HepG2 (cell line): ENCODE measurements around the gene ST3GAL2. TPM values are rescaled to one million over a fixed set of nuclear protein-coding genes. Genes with fewer than 3 reads are reported as not detected.

Source experiments
- ATAC-seq: fragments of 200-7000 bp; cut with Tn5 transposase; 3 replicates; pipeline ENCODE4 v1.9.1; 2020; ENCODE audit warnings: mild to moderate bottlenecking, moderate library complexity
- BruUV-seq: library from RNA; stranded (reverse); fragments of 400-500 nt; replicated peaks from 2 replicates; lab custom pipeline; 2021; lab: Mats Ljungman, UMichigan
- CTCF ChIA-PET: fragments of 300-600 bp; formaldehyde crosslinking; extraction: SDS; loops from one replicate; lab custom pipeline; 2021; ENCODE audit warnings: low total read pairs, inconsistent platforms, low intra/inter-chr PET ratio; lab: Yijun Ruan, JAX
- POLR2A ChIA-PET: fragments of 350-600 bp; sonication (Branson Sonifier 250); formaldehyde crosslinking; loops from one replicate; lab custom pipeline; 2020; ENCODE audit warnings: antibody characterized with exemption, inconsistent platforms; lab: Yijun Ruan, JAX
- DNase-seq: peaks from one replicate; pipeline ENCODE4 v3.0.0-alpha.2; 2015; ENCODE audit warnings: low spot score
- FAIRE-seq: peaks from 3 replicates; lab custom pipeline; 2011; peaks lifted over from hg19 to GRCh38; lab: Jason Lieb, UNC
- H2AFZ ChIP-seq: one replicate; pipeline ENCODE4 v1.6.1; 2011; ENCODE audit warnings: low read length, inconsistent platforms
- H3K27ac ChIP-seq: fragments of 300-600 bp; 3 replicates; pipeline ENCODE4 v1.8.0; 2011; ENCODE audit warnings: mixed run types, mild to moderate bottlenecking, mixed read lengths, low read length, inconsistent platforms; ENCODE audit not compliant: insufficient read depth; ENCODE audit errors: extremely low read length
- H3K27me3 ChIP-seq, 2 experiments: fragments of 200-600 bp in 1 of 2; 2 replicates in 1 of 2; 3 replicates in 1 of 2; pipeline versions ENCODE4 v1.6.0 to v1.8.0; 2011; ENCODE audit warnings: low read length in 2 of 2, mild to moderate bottlenecking in 2 of 2, moderate library complexity in 2 of 2, inconsistent platforms in 1 of 2; ENCODE audit not compliant: insufficient read depth in 2 of 2, control insufficient read depth in 1 of 2
- H3K36me3 ChIP-seq, 2 experiments: fragments of 200-600 bp in 1 of 2; replicated peaks in 1 of 2; 2 replicates in 1 of 2; 3 replicates in 1 of 2; pipeline versions ENCODE4 v1.5.1 to v1.8.0; 2011; ENCODE audit warnings: low read length in 2 of 2, inconsistent platforms in 1 of 2; ENCODE audit not compliant: insufficient read depth in 2 of 2, control insufficient read depth in 1 of 2
- H3K4me1 ChIP-seq: 2 replicates; pipeline ENCODE4 v1.5.1; 2012; ENCODE audit warnings: low read length, inconsistent platforms; ENCODE audit not compliant: insufficient read depth
- H3K4me2 ChIP-seq: 2 replicates; pipeline ENCODE4 v1.6.0; 2011; ENCODE audit warnings: low read depth, low read length, inconsistent platforms
- H3K4me3 ChIP-seq, 3 experiments: fragments of 200-600 bp in 1 of 3; sonication (generic), shearing (Covaris generic) in 1 of 3; replicated peaks in 1 of 3; 2 replicates each; pipeline ENCODE4 v1.5.1; 2011 to 2016; ENCODE audit warnings: low read length in 3 of 3, inconsistent platforms in 2 of 3, low read depth in 2 of 3, mild to moderate bottlenecking in 2 of 3, control low read depth in 1 of 3, mixed read lengths in 1 of 3; ENCODE audit not compliant: insufficient read depth in 1 of 3
- H3K79me2 ChIP-seq: one replicate; pipeline ENCODE4 v1.6.1; 2011; ENCODE audit warnings: low read length, inconsistent platforms; ENCODE audit not compliant: insufficient read depth
- H3K9ac ChIP-seq: 2 replicates; pipeline ENCODE4 v1.6.0; 2011; ENCODE audit warnings: mild to moderate bottlenecking, low read depth, low read length, inconsistent platforms; ENCODE audit not compliant: insufficient read depth
- H3K9me3 ChIP-seq: 2 replicates; pipeline ENCODE4 v1.5.1; 2012; ENCODE audit warnings: mild to moderate bottlenecking, low read length
- H4K20me1 ChIP-seq: 2 replicates; pipeline ENCODE4 v1.6.0; 2011; ENCODE audit warnings: inconsistent platforms, mild to moderate bottlenecking, low read length, moderate library complexity; ENCODE audit not compliant: insufficient read depth
- DMTF1 ChIP-seq: sonication (generic); formaldehyde crosslinking; IDR thresholded peaks from 2 replicates; pipeline ENCODE4 v1.4.0; 2020; ENCODE audit warnings: mild to moderate bottlenecking, missing genetic modification reagents
- HNRNPUL1 ChIP-seq: fragments of 200-400 bp; formaldehyde crosslinking; IDR thresholded peaks from 2 replicates; pipeline ENCODE4 v1.6.1; 2017; ENCODE audit warnings: low read depth, mild to moderate bottlenecking, low read length, moderate library complexity
- LCORL ChIP-seq, 2 experiments: fragments of 450-650 bp in 1 of 2; sonication (generic) in 1 of 2; formaldehyde crosslinking in 1 of 2; IDR thresholded peaks; 2 replicates each; pipeline versions ENCODE4 v1.5.0 to v1.6.1; 2017 to 2020; ENCODE audit warnings: antibody characterized with exemption in 1 of 2, missing genetic modification reagents in 1 of 2
- MAFF ChIP-seq: IDR thresholded peaks from 2 replicates; pipeline ENCODE4 v1.6.1; 2011; ENCODE audit warnings: low read depth, low read length, improper control_type of control experiment
- MED1 ChIP-seq: sonication (generic); formaldehyde crosslinking; IDR thresholded peaks from 2 replicates; pipeline ENCODE4 v1.4.0; 2020; ENCODE audit warnings: missing genetic modification reagents
- MXD3 ChIP-seq: IDR thresholded peaks from 2 replicates; pipeline ENCODE4 v1.6.1; 2016; ENCODE audit warnings: mild to moderate bottlenecking, missing biosample characterization, missing genetic modification reagents
- SYNCRIP ChIP-seq: fragments of 200-400 bp; formaldehyde crosslinking; IDR thresholded peaks from 2 replicates; pipeline ENCODE4 v1.6.1; 2018; ENCODE audit warnings: mild to moderate bottlenecking, low read depth, low read length; ENCODE audit not compliant: insufficient read depth
- TAF15 ChIP-seq: fragments of 200-400 bp; formaldehyde crosslinking; IDR thresholded peaks from one replicate; pipeline ENCODE4 v1.6.1; 2018; ENCODE audit warnings: mild to moderate bottlenecking, low read depth, low read length; ENCODE audit not compliant: poor library complexity, severe bottlenecking
- TSC22D2 ChIP-seq: sonication (generic); formaldehyde crosslinking; IDR thresholded peaks from 2 replicates; pipeline ENCODE4 v1.5.1; 2020; ENCODE audit warnings: missing genetic modification reagents, mild to moderate bottlenecking, borderline replicate concordance
- USF2 ChIP-seq, 2 experiments: sonication (generic) in 1 of 2; formaldehyde crosslinking in 1 of 2; IDR thresholded peaks; 2 replicates each; pipeline versions ENCODE4 v1.5.1 to v1.6.1; 2011 to 2020; ENCODE audit warnings: borderline replicate concordance in 1 of 2, low read depth in 1 of 2, low read length in 1 of 2, mild to moderate bottlenecking in 1 of 2, missing genetic modification reagents in 1 of 2, moderate library complexity in 1 of 2
- ZBTB2 ChIP-seq: sonication (generic); formaldehyde crosslinking; IDR thresholded peaks from 2 replicates; pipeline ENCODE4 v1.8.0; 2022; ENCODE audit warnings: low read depth, missing genetic modification reagents
- ZNF274 ChIP-seq: sonication (generic); formaldehyde crosslinking; IDR thresholded peaks from 2 replicates; pipeline ENCODE4 v1.5.1; 2020; ENCODE audit warnings: mild to moderate bottlenecking, missing genetic modification reagents
- ZNF629 ChIP-seq: sonication (generic); formaldehyde crosslinking; conservative IDR thresholded peaks from 2 replicates; pipeline ENCODE4 v1.5.0; 2020; ENCODE audit warnings: missing genetic modification reagents
- ZNF660 ChIP-seq: sonication (generic); formaldehyde crosslinking; IDR thresholded peaks from 2 replicates; pipeline ENCODE4 v1.5.1; 2020; ENCODE audit warnings: mild to moderate bottlenecking, low read depth, missing genetic modification reagents, borderline replicate concordance
- ZNF749 ChIP-seq: sonication (generic); formaldehyde crosslinking; IDR thresholded peaks from 2 replicates; pipeline ENCODE4 v1.8.0; 2022; ENCODE audit warnings: mild to moderate bottlenecking, missing genetic modification reagents, moderate library complexity, borderline replicate concordance
- ZNF761 ChIP-seq: sonication (generic); formaldehyde crosslinking; conservative IDR thresholded peaks from 2 replicates; pipeline ENCODE4 v1.4.0; 2020; ENCODE audit warnings: mild to moderate bottlenecking, missing genetic modification reagents
- WGBS: methylation state at CpG from one replicate; pipeline ENCODE4 v1.1.6; 2017; ENCODE audit warnings: low lambda C conversion rate; 5-methylcytosine and 5-hydroxymethylcytosine counted together
- in situ Hi-C: cut with HindIII; loops from 2 replicates; pipeline ENCODE4 v1.10.0; 2017; ENCODE audit warnings: low pct_unique_long_range_greater_than_20kb; ENCODE audit not compliant: extremely low pct_ligation_motif_present
- intact Hi-C: fragments of 100-400 bp; cut with micrococcal nuclease; formaldehyde crosslinking; loops from one replicate; pipeline ENCODE4 v1.10.0; 2022; ENCODE audit not compliant: unreplicated experiment
- polyA plus RNA-seq, 8 experiments: library from polyadenylated mRNA; depleted of rRNA in 3 of 8; stranded (reverse) in 7 of 8; unstranded in 1 of 8; fragments of >200 nt; fragmentation: Illumina TruSeq in 4 of 8; extraction: Trizol in 4 of 8; gene quantifications; 2 replicates each; pipeline versions ENCODE4 v1.2.1 to v1.2.3, GENCODE V29; 2011 to 2016; ENCODE audit warnings: low read depth in 4 of 8, missing spikeins in 1 of 8, mixed read lengths in 1 of 8; ENCODE audit not compliant: insufficient read depth in 1 of 8
- total RNA-seq, 5 experiments: library from RNA; depleted of rRNA; stranded (reverse); fragments of >200 nt; fragmentation: Illumina TruSeq; extraction: Trizol; gene quantifications; 2 replicates each; pipeline ENCODE4 v1.2.3, GENCODE V29; 2016; ENCODE audit warnings: low read depth in 1 of 5

Gene ST3GAL2
- total and polyA plus RNA-seq, 2 of the 13 experiments (the other 11 are each of a cell fraction or from before 2014, with no cell fraction given) = 16.3 to 24.9 TPM

GRCh38 chr16:70380248-70380918, 58.5 kb downstream of the ST3GAL2 start:
- Histone ChIP-seq H3K36me3 (peaks cover 2 to 26% of the 10 kb centered on the region in 2 experiments; a peak in 2 of 5 replicates), H3K27ac (peak overlapping the region; percentile 78), H2AFZ (no peak overlapping the region), H3K4me3 (peak overlapping the region; percentile 80 to 94 (median 85)), H3K9ac (peak overlapping the region; percentile 78), H3K9me3 (no peaks in the 10 kb centered on the region), H3K4me1 (peaks cover 24% of the 10 kb centered on the region), H3K4me2 (peak overlapping the region; percentile 99), H3K79me2 (peaks cover 15% of the 10 kb centered on the region), H4K20me1 (no peaks in the 10 kb centered on the region), H3K27me3 (no peaks in the 10 kb centered on the region; a peak in 1 of 5 replicates)
- POLR2A ChIA-PET = interaction anchor here (0.6 to 3.6 kb wide), 36 partner anchors 11 to 345 kb away, joined by 3 to 96 read pairs (median 9); partner anchors contain the start of genes AARS1, COG4, DDX19A and DDX19B
- intact Hi-C loops (loop anchor here (2.0 to 5.0 kb wide), 3 partner anchors 56 to 90 kb away; partner anchors contain the start of gene FCSK), in situ Hi-C loops (no loop called here)
- DNase-seq (peak; percentile 29), ATAC-seq (peak; percentile 45), FAIRE-seq (no peak)
- BruUV-seq = no TSS peak
- 0% methylated on average over 16 of the region's 31 CpGs for WGBS
- CTCF ChIA-PET = interaction anchor here (0.6 to 1.4 kb wide), 2 partner anchors 74 to 90 kb away, joined by 3 to 4 read pairs; partner anchors contain the start of gene FCSK
- no peak for TF ChIP-seq MXD3 (CRISPR knock-in tag)
- TF ChIP-seq DMTF1 (CRISPR knock-in tag) = no peak
- no peak for TF ChIP-seq ZNF761 (CRISPR knock-in tag)
- TF ChIP-seq SYNCRIP = no peak
- no peak for TF ChIP-seq ZNF660 (CRISPR knock-in tag)
- TF ChIP-seq ZNF749 = no peak
- TF ChIP-seq USF2 (IDR thresholded peaks at IDR 0.05; ENCODE audit: low read depth, low read length) = no peak
- no peak for TF ChIP-seq USF2 (CRISPR knock-in tag; IDR thresholded peaks at IDR 0.05; ENCODE audit: borderline replicate concordance)
- TF ChIP-seq TSC22D2 (CRISPR knock-in tag) = no peak
- TF ChIP-seq MED1 = no peak
- TF ChIP-seq HNRNPUL1 = no peak
- no peak for TF ChIP-seq LCORL (IDR thresholded peaks at IDR 0.05)
- TF ChIP-seq LCORL (CRISPR knock-in tag; IDR thresholded peaks at IDR 0.05) = no peak
- no peak for TF ChIP-seq TAF15
- no peak for TF ChIP-seq ZNF629 (CRISPR knock-in tag)
- TF ChIP-seq ZBTB2 = no peak
- TF ChIP-seq ZNF274 (CRISPR knock-in tag) = peak; percentile 58; the same call in 1 of the 2 replicates
- TF ChIP-seq MAFF = no peak
